Left lung (tissue), 10 donors: Measurements from ENCODE around the gene PCNT. TPM values are rescaled to one million over a fixed set of nuclear protein-coding genes. Genes with fewer than 3 reads are reported as not detected.
"Not testable (repeated sequence)": the region's sequence is repeated elsewhere in the genome, so short reads cannot be mapped to it uniquely, and the experiment has no call there.

Source experiments
- ATAC-seq: fragments of 200-7000 bp; cut with Tn5 transposase; one replicate; pipeline ENCODE4 v1.9.1; 2020; ENCODE audit warnings: moderate library complexity
- DNase-seq, 4 donors: peaks; one replicate each; pipeline ENCODE4 v3.0.0-alpha.2; 2013 to 2020
- H3K27ac ChIP-seq, 2 donors: fragments of 200-600 bp; sonication (generic) in 1 of 2; one replicate each; pipeline versions ENCODE4 v1.5.0 to v1.8.0; 2020 to 2021
- H3K27me3 ChIP-seq, 2 donors: fragments of 200-600 bp; sonication (generic) in 1 of 2; one replicate each; pipeline versions ENCODE4 v1.5.0 to v1.8.0; 2020 to 2021
- H3K36me3 ChIP-seq, 2 donors: fragments of 200-600 bp; sonication (generic) in 1 of 2; one replicate each; pipeline versions ENCODE4 v1.5.0 to v1.8.0; 2020 to 2021
- H3K4me1 ChIP-seq, 2 donors: fragments of 200-600 bp; one replicate each; pipeline ENCODE4 v1.8.0; 2021
- H3K4me3 ChIP-seq, 2 donors: fragments of 200-600 bp; sonication (generic) in 1 of 2; one replicate each; pipeline versions ENCODE4 v1.5.0 to v1.8.0; 2020 to 2021; ENCODE audit warnings: mild to moderate bottlenecking in 1 of 2
- H3K9me3 ChIP-seq, 2 donors: fragments of 200-600 bp; sonication (generic) in 1 of 2; one replicate each; pipeline versions ENCODE4 v1.5.0 to v1.8.0; 2020 to 2021
- intact Hi-C, 2 donors: fragments of 100-400 bp; cut with DNase I; formaldehyde crosslinking; loops; one replicate each; pipeline versions ENCODE4 v1.11.2 to v1.14.2; 2022
- polyA plus RNA-seq, 6 donors: library from polyadenylated mRNA; unstranded; fragments of 120-200 nt; gene quantifications; one replicate each; pipeline ENCODE4 v1.2.1, GENCODE V29; 2013; ENCODE audit not compliant: insufficient read length in 6 of 6
- total RNA-seq, 2 donors: library from RNA; stranded (reverse); fragmentation: NEBNext Ultra II Directional; extraction: Animal tissue kit (Norgen Biotek cat#: 25700); gene quantifications; one replicate each; pipeline ENCODE4 v1.2.1, GENCODE V29; 2021
- TF ChIP-seq, protein P1 (sequence below), 2 donors: fragments of 200-600 bp; sonication (generic) in 1 of 2; IDR thresholded peaks; one replicate each; pipeline versions ENCODE4 v1.5.0 to v1.8.0; 2021; ENCODE audit warnings: antibody characterized with exemption in 2 of 2
- donor health status: DM: no; HTN: yes; CAD: no.
- donor health status: DM: no; HTN: no; CAD: no.

Gene PCNT
- total and polyA plus RNA-seq, 8 donors = 25.7 to 35.4 (median 32.4) TPM

- peak overlapping the region in 1 of 2 donors; percentile 87 for H3K27ac ChIP-seq
- intact Hi-C loops = no loop called here
- DNase-seq = peak in 3 of 4 donors; percentile 19 to 88 (median 51)
Observed at GRCh38 chr21:46459356-46460112, 135.6 kb downstream of the PCNT start.

DNA sequence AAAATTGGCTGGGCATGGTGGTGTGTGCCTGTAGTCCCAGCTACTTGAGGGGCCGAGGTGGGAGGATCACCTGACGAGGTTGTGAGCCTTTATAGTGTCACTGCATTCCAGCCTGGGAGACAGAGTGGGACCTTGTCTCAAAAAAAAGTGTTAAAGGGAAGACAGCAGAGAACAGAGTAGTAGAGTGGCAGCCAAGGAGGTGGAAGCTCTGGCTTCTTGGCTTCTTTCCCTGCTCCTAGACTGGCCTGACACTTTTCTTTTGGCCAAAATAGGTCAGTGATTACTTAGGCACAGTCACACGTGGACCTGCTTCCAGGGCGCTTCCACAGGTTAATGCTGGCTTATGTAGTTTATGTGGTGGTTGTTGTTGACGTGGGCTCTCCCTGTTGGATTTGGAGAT, 138.0 kb downstream of the PCNT start:
- H3K4me3 ChIP-seq = no peak overlapping the region
- H3K27ac ChIP-seq = no peak overlapping the region
- DNase-seq (no peak), ATAC-seq (no peak)
- no peaks in the 10 kb centered on the region for H3K27me3 ChIP-seq
- TF ChIP-seq, protein P1, sequence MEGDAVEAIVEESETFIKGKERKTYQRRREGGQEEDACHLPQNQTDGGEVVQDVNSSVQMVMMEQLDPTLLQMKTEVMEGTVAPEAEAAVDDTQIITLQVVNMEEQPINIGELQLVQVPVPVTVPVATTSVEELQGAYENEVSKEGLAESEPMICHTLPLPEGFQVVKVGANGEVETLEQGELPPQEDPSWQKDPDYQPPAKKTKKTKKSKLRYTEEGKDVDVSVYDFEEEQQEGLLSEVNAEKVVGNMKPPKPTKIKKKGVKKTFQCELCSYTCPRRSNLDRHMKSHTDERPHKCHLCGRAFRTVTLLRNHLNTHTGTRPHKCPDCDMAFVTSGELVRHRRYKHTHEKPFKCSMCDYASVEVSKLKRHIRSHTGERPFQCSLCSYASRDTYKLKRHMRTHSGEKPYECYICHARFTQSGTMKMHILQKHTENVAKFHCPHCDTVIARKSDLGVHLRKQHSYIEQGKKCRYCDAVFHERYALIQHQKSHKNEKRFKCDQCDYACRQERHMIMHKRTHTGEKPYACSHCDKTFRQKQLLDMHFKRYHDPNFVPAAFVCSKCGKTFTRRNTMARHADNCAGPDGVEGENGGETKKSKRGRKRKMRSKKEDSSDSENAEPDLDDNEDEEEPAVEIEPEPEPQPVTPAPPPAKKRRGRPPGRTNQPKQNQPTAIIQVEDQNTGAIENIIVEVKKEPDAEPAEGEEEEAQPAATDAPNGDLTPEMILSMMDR (IDR thresholded peaks at IDR 0.05) = no peak
- no peaks in the 10 kb centered on the region for H3K9me3 ChIP-seq
- intact Hi-C loops = no loop called here
- H3K4me1 ChIP-seq = peaks cover 9 to 54% of the 10 kb centered on the region in 2 donors
- peaks cover 0 to 6% of the 10 kb centered on the region in 2 donors for H3K36me3 ChIP-seq

More at GRCh38 chr21:46459356-46460112, 135.6 kb downstream of the PCNT start:
- peaks cover 22 to 61% of the 10 kb centered on the region in 2 donors for H3K4me1 ChIP-seq
- H3K36me3 ChIP-seq = peaks cover 0 to 6% of the 10 kb centered on the region in 2 donors
- H3K27me3 ChIP-seq = no peaks in the 10 kb centered on the region
- H3K4me3 ChIP-seq = peak overlapping the region; percentile 82 to 87
- peak; percentile 16 for ATAC-seq
- no peaks in the 10 kb centered on the region for H3K9me3 ChIP-seq
- TF ChIP-seq, protein P1 (IDR thresholded peaks at IDR 0.05) = no peak

DNA sequence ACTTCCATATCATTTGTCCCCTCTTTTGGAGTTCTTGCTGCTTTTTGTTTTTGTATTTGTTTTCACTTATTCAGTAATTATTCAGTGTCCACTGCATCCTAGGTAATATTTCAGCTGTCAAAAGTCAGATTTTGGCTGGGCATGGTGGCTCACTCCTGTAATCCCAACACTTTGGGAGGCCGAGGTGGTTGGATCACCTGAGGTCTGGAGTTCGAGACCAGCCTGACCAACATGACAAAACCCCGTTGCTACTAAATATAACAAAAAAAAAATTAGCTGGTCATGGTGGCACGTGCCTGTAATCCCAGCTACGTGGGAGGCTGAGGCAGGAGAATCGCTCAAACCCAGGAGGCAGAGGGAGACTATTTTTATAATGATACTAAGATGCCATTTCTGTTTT, 141.2 kb downstream of the PCNT start:
- DNase-seq, H3K9me3 ChIP-seq, H3K4me3 ChIP-seq, H3K27me3 ChIP-seq, intact Hi-C loops, ATAC-seq: not testable (repeated sequence)
- peak overlapping the region in 1 of 2 donors; percentile 41 for H3K27ac ChIP-seq
- H3K36me3 ChIP-seq = peaks cover 0 to 11% of the 10 kb centered on the region in 2 donors
- peaks cover 0 to 36% of the 10 kb centered on the region in 2 donors for H3K4me1 ChIP-seq

- intact Hi-C loops = no loop called here
Observed at GRCh38 chr21:46465651-46466050, 141.7 kb downstream of the PCNT start.

GRCh38 chr21:46468108-46468774, 144.3 kb downstream of the PCNT start:
- TF ChIP-seq, protein P1 (IDR thresholded peaks at IDR 0.05) = no peak
- Histone ChIP-seq H3K9me3 (no peaks in the 10 kb centered on the region), H3K27me3 (no peaks in the 10 kb centered on the region), H3K4me1 (peaks cover 0 to 29% of the 10 kb centered on the region in 2 donors), H3K4me3 (no peak overlapping the region), H3K27ac (no peak overlapping the region), H3K36me3 (peaks cover 0 to 6% of the 10 kb centered on the region in 2 donors)
- ATAC-seq (no peak), DNase-seq (no peak)
- intact Hi-C loops = no loop called here

More at GRCh38 chr21:46465651-46466050, 141.7 kb downstream of the PCNT start:
- TF ChIP-seq, protein P1 (IDR thresholded peaks at IDR 0.05) = no peak
- no peaks in the 10 kb centered on the region for H3K9me3 ChIP-seq
- ATAC-seq (no peak), DNase-seq (no peak)
- no peak overlapping the region for H3K4me3 ChIP-seq
- peak overlapping the region in 1 of 2 donors; percentile 41 for H3K27ac ChIP-seq
- H3K27me3 ChIP-seq = no peaks in the 10 kb centered on the region
- peaks cover 0 to 31% of the 10 kb centered on the region in 2 donors for H3K4me1 ChIP-seq
- peaks cover 0 to 11% of the 10 kb centered on the region in 2 donors for H3K36me3 ChIP-seq
